Retinal pigment epithelial cell (primary cell): ENCODE measurements around the gene CFHR1.
"Not testable (repeated sequence)": the region's sequence is repeated elsewhere in the genome, so short reads cannot be mapped to it uniquely, and the experiment has no call there.

ENCODE experiments used
- DNase-seq: peaks from one replicate; pipeline ENCODE4 v3.0.0-alpha.2; 2010; ENCODE audit warnings: low read depth
- H3K4me3 ChIP-seq: 2 replicates; pipeline ENCODE4 v1.5.1; 2011; ENCODE audit warnings: mild to moderate bottlenecking, low read length, control low read depth, moderate library complexity
- CTCF ChIP-seq: conservative IDR thresholded peaks from 2 replicates; pipeline ENCODE4 v1.5.1; 2011; ENCODE audit warnings: low read depth, low read length, control low read depth, inconsistent platforms

The CFHR1 gene

GRCh38 chr1:196797891-196798290 lies 21.6 kb upstream of the CFHR1 start:
- no peak for DNase-seq
- TF ChIP-seq CTCF = no peak

GRCh38 chr1:196801920-196802319 lies 17.6 kb upstream of the CFHR1 start:
- H3K4me3 ChIP-seq, DNase-seq: not testable (repeated sequence)

More at GRCh38 chr1:196797891-196798290, 21.6 kb upstream of the CFHR1 start:
- H3K4me3 ChIP-seq = no peak overlapping the region

- no peak for DNase-seq
- TF ChIP-seq CTCF = no peak
- H3K4me3 ChIP-seq = no peak overlapping the region
Observed at GRCh38 chr1:196808529-196809235, 10.8 kb upstream of the CFHR1 start.

- H3K4me3 ChIP-seq, DNase-seq: not testable (repeated sequence)
Observed at GRCh38 chr1:196817442-196817841, 2.1 kb upstream of the CFHR1 start.

- not testable (repeated sequence) for H3K4me3 ChIP-seq
- peak; percentile 9 for DNase-seq
- TF ChIP-seq CTCF = peak; percentile 41
Observed at GRCh38 chr1:196827860-196828259, 8.3 kb downstream of the CFHR1 start.

- not testable (repeated sequence) for DNase-seq, H3K4me3 ChIP-seq
Observed at GRCh38 chr1:196849613-196850492, 30.3 kb downstream of the CFHR1 start.

- DNase-seq = no peak
Observed at GRCh38 chr1:196856053-196856452, 36.5 kb downstream of the CFHR1 start.

GRCh38 chr1:196857188-196857587 lies 37.7 kb downstream of the CFHR1 start:
- DNase-seq = no peak
- H3K4me3 ChIP-seq = no peak overlapping the region
- TF ChIP-seq CTCF = no peak

More at GRCh38 chr1:196856053-196856452, 36.5 kb downstream of the CFHR1 start:
- H3K4me3 ChIP-seq = no peak overlapping the region
- TF ChIP-seq CTCF = no peak
